Right ventricle myocardium inferior (tissue), 1 donor: Measurements from ENCODE around the gene PLPP3. TPM values are rescaled to one million over a fixed set of nuclear protein-coding genes. Genes with fewer than 3 reads are reported as not detected.

Experiments used
- ATAC-seq: fragments of 200-7000 bp; cut with Tn5 transposase; one replicate; pipeline ENCODE4 v1.9.1; 2020; ENCODE audit warnings: mild to moderate bottlenecking, moderate library complexity
- DNase-seq: peaks from one replicate; pipeline ENCODE4 v3.0.0; 2021; ENCODE audit errors: missing footprints
- intact Hi-C: fragments of 100-400 bp; cut with DNase I; formaldehyde crosslinking; loops from one replicate; pipeline ENCODE4 v1.11.0; 2022
- total RNA-seq: library from RNA; stranded (reverse); fragmentation: NEBNext Ultra II Directional; extraction: Animal tissue kit (Norgen Biotek cat#: 25700); gene quantifications from one replicate; pipeline ENCODE4 v1.2.1, GENCODE V29; 2021
- donor health status: DM: no; HTN: yes; CAD: no; lungs with severe emphysema.

PLPP3 gene
- total RNA-seq, 1 donor from 2014 or later, result 143 TPM

DNA sequence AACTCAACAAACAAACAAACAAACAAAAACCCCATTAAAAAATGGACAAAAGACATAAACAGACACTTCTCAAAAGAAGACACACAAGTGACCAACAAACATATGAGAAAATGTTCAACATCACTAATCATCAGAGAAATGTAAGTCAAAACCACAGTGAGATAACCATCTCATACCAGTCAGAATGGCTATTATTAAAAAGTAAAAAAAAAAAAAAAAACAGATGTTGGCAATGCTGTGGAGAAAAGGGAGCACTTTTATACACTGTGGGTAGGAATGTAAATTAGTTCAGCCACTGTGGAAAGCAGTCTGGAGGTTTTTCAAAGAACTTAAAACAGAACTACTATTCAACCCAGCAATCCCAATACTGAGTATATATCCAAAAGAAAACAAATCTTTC lies 94.7 kb downstream of the PLPP3 start:
- intact Hi-C loops, result no loop called here
- DNase-seq, result no peak
- no peak for ATAC-seq

GRCh38 chr1:56483104-56483503 lies 96.3 kb downstream of the PLPP3 start:
- intact Hi-C loops, result no loop called here

GRCh38 chr1:56482486-56482885 lies 96.9 kb downstream of the PLPP3 start:
- DNase-seq, result no peak
- no peak for ATAC-seq
- intact Hi-C loops, result no loop called here

More at GRCh38 chr1:56483104-56483503, 96.3 kb downstream of the PLPP3 start:
- DNase-seq (no peak), ATAC-seq (no peak)

DNA sequence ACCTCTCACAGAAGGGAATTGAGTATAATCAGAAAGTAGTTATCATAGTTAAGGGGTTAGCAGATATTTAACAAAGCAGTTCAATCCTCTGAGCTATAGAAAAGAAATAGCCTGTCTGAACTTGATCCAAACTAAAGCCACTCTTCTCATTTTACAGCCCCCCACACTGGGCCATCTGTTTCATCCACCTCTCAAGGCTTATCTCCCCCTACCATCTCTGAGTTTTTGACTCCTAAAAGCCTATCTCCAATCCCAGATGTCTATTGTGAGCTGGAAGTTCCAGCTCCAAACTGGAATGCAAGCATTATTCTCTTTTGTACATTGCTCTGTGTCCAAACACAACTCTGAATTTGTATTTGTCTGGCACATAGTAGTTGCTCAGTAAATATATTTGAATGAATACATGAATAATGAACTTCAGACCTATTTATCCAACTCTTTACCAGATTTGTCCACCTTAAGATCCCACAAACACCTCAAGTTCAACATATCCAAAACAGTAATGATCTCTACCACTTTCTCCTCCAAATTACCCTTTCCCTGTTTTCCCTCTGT lies 98.1 kb downstream of the PLPP3 start:
- no peak for DNase-seq

DNA sequence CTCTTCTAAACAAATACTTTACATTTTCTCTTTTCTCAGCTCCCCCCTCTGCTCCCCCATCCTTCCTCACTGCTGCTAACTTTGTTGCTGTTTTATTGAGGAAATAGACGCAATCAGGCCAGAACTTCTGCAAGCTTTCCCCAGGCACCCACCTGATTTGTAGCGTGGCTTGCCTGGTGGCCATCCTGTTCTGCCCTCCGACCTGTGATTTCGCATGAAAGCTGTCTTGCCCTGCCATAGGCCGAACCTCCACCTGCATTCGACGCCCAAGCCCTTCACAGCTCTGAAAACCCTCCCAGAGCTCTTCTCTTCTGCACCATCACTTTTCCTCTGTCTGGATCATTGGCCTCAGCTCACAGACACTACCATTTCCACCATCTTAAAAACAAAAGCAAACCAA lies 100.6 kb downstream of the PLPP3 start:
- no peak for ATAC-seq
- intact Hi-C loops, result no loop called here
- DNase-seq, result no peak

More for the DNA sequence above, 98.1 kb downstream of the PLPP3 start:
- intact Hi-C loops, result no loop called here
- no peak for ATAC-seq

DNA sequence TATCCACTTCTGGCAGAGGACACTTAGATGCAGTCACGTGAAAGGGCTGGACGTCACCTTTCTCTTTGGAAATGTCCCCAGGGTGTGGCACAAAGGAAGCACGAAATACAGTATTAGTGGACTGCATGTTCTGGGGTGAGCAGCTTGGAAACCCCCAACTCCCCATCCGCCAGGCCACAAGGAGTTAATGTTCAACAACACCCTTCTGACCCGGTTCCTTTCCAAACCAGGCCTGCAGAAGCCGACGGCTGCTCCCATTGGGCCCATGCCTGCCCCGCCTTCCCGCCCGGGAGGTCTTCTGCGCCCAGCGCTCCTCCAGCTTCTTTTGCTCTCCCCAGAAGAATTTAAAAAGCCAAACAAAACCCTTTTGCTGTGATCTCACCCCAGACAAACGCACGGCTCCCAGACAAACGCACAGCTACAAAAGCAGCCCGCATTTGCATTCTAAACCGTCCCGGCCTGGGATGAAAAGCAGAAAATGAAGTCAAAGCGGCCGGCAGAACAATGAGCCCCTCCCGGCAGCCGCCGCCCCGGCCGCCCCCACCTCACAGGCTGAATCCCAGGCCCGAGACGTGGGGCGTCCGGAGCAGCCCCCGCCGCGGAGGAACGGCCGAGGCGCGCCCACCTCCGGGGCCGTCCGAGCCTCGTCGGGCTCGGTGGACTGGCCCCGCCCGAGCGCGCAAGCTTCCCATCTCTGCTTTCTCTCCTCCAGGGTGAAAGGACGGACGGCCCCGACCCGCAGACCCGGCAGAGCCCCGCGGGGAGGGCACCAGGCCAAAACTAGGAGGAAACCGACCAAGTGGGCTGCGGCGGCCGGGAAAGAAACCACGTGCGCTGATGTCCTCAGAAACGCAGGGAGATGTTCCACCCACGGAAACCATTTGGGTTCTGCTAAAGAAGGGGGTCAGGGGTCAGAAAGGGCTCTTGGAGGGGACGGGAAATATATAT lies 101.9 kb downstream of the PLPP3 start:
- intact Hi-C loops, result no loop called here
- peak; percentile 77 for DNase-seq
- peak; percentile 89 for ATAC-seq

GRCh38 chr1:56473582-56474270 lies 105.6 kb downstream of the PLPP3 start:
- ATAC-seq (no peak), DNase-seq (no peak)
- intact Hi-C loops, result no loop called here

DNA sequence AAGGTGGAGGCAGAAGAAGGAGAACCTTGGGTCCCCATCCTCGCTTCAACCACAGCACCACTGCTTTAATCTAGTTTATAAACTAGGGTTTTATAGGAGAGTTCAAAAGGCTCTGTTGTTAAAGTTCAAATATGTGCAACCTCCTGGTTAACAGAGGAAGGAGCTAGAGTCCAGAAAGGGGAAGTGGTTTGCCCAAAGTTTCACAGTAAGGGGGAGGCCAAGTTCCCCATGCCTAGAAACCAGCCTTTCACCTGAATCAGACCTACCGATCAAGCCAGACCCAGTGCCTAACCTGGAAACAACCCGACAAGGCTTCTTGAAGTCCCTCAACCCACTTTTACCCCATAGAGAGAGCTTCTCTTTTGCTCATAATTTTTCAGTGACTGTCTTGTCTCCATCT lies 106.5 kb downstream of the PLPP3 start:
- intact Hi-C loops, result no loop called here
- no peak for ATAC-seq
- no peak for DNase-seq

DNA sequence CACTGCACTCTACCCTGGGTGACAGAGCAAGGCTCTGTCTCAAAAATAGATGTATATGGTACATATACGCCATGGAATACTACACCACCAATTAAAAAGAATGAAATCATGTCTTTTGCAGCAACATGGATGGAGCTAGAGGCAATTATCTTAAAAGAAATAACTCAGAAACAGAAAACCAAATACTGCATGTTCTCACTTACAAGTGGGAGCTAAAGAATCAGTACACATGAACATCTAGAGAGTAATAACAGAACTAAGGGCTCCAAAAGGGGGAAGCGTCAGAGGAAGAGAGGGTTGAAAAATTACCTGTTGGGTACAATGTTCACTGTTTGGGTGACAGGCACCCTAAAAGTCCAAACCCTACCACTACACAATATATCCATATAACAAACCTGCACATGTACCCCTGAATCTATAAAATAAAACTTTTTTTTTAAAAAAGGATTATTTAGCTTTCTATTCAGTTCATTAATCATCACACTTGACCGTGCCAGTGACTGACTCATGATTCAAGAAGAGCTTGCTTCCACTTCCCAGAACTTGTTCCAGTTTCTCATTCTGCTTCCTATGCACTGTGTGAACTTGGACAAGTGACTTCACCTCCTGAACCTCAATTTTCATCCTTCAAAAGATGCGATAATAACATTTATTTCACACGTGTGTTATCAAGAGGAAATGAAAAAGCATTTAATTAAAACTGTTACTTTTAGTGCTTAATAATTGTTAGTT lies 109.6 kb downstream of the PLPP3 start:
- no peak for DNase-seq
- intact Hi-C loops, result no loop called here
- ATAC-seq, result peak; percentile 63

GRCh38 chr1:56468518-56468917 lies 110.8 kb downstream of the PLPP3 start:
- intact Hi-C loops, result no loop called here
- peak; percentile 69 for ATAC-seq
- DNase-seq, result no peak

GRCh38 chr1:56466538-56466937 lies 112.8 kb downstream of the PLPP3 start:
- no peak for DNase-seq
- intact Hi-C loops, result no loop called here
- ATAC-seq, result peak; percentile 47

DNA sequence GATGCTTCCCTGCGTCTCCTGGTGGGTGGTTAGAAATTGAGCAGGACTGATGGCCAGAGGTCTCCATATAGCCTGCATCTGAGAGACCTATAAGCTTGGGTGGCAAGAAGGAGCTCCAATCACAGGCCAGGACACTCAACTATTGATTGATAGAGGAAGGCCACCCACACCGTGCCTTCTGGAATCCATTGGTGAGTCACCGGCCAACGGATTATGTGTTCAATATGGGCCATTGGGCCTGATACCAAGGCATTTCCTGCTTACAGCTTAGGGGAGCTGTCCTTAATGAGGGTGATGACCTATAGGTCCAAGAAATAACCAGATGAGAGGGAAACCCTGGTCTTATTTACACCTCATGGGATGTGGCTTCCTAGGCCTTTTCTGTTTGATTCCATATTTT lies 115.1 kb downstream of the PLPP3 start:
- ATAC-seq, result no peak
- intact Hi-C loops, result no loop called here
- DNase-seq, result no peak

DNA sequence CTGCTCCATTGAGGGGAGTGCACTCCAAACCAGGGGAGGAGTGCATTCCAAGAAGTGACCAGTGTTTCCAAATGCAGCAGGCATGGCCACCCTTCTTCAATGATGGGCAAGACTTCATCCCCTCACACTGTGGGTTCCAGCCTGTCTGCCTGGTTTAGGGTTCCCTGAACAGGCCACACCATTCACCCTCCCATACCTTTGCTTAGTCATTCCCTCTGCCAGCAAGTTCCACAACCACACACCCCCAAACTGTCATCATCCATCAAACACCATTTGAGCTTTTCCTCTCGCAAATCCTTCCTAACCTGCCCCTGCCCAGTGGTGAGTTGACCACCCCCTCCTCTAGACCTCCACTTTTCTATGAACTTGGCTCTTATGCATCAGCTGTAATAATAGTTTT lies 116.0 kb downstream of the PLPP3 start:
- intact Hi-C loops, result no loop called here
- ATAC-seq (no peak), DNase-seq (no peak)

GRCh38 chr1:56462209-56462608 lies 117.2 kb downstream of the PLPP3 start:
- no peak for ATAC-seq
- intact Hi-C loops, result no loop called here

DNA sequence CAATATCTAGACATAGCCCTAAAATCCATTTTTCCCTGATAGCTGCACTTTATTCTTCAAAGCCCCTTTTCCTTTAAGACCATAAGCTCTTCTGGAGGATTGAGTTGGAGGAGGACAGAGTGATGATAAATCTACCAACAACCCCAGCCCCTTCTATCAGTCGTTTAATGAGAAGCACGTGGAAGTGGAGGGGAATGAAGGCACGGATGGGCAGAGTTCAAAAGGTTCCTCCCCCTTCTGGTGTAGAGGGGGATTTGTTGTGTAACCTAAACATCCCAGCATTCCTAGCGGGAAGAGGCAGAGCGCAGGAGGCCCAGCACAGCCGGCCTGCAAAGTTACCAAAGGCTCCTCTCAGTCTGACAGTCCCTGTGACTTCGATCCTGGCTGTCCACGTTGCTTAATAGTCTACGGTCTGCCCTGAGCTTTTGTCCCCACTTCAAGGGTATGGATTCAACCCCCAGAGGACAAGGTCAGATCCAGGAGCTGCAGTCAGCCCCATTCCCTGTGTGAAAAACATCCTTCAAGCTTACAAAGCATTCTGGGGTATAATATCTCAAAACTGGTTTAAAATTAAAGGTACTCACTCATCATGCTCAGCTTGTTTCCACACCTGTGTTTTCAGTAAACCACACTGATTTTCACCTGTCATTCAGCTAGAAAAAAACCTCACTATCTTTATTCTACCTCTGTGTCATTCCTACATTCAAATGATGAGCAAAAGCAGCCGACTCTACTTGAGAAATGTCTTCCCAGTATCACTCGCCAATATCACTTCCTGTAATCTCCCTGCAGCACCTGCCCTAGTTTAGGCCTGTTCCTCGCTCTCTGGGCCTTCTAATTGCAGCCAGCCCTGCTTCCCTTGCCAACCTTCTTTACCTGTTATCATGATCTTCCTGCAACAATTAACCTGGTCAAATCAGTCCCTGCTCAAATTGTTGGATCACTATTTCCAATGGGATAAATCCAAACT lies 117.9 kb downstream of the PLPP3 start:
- intact Hi-C loops, result no loop called here
- DNase-seq (no peak), ATAC-seq (no peak)

More at GRCh38 chr1:56462209-56462608, 117.2 kb downstream of the PLPP3 start:
- no peak for DNase-seq

DNA sequence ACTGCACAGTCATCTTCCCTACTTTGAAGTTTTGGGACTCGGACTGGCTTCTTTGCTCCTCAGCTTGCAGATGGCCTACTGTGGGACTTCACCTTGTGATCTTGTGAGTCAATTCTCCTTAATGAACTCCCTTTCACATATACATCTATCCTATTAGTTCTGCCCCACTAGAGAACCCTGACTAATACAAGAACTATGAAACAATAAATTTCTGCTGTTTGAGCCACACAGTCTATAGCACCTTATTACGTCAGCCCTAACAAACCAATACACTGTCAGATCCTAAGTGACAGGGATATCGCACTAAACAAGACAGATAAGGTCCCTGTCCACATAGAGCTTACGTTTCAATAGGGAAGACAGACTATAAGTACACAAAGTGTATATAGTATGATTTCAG lies 120.1 kb downstream of the PLPP3 start:
- intact Hi-C loops, result no loop called here
- ATAC-seq (no peak), DNase-seq (no peak)

- no peak for ATAC-seq
- DNase-seq, result no peak
- intact Hi-C loops, result no loop called here
Measured at GRCh38 chr1:56457756-56458375, 121.5 kb downstream of the PLPP3 start.
